Activated naive CD4-positive, alpha-beta T cell (primary cell): ENCODE data around the gene TSNAXIP1.

Source experiments
- DNase-seq, 4 experiments: peaks; one replicate each; lab custom pipeline; 2025; lab: John Stamatoyannopoulos, UW

The TSNAXIP1 gene

GRCh38 chr16:67782567-67783352 lies 23.9 kb upstream of the TSNAXIP1 start:
- no peak for DNase-seq

GRCh38 chr16:67783353-67783725 lies 23.4 kb upstream of the TSNAXIP1 start:
- DNase-seq, result no peak

GRCh38 chr16:67786491-67786890 lies 20.2 kb upstream of the TSNAXIP1 start:
- DNase-seq, result no peak

- DNase-seq, result no peak
These were observed 16.6 kb upstream of the TSNAXIP1 start for GRCh38 chr16:67790071-67790470.

GRCh38 chr16:67796099-67796718 lies 10.5 kb upstream of the TSNAXIP1 start:
- no peak for DNase-seq

GRCh38 chr16:67800338-67800926 lies 6.3 kb upstream of the TSNAXIP1 start:
- no peak for DNase-seq

- no peak for DNase-seq
These were observed 5.4 kb upstream of the TSNAXIP1 start for GRCh38 chr16:67801241-67801640.

- DNase-seq, result peak in 1 of 4 experiments; percentile 1
These were observed 4.8 kb upstream of the TSNAXIP1 start for GRCh38 chr16:67801883-67802282.

GRCh38 chr16:67803894-67804293 lies 2.8 kb upstream of the TSNAXIP1 start:
- no peak for DNase-seq

- no peak for DNase-seq
These were observed 1.7 kb upstream of the TSNAXIP1 start for GRCh38 chr16:67804853-67805542.

- DNase-seq, result no peak
These were observed 816 bp upstream of the TSNAXIP1 start for GRCh38 chr16:67805718-67806427.

- DNase-seq, result no peak
These were observed 526 bp downstream of the TSNAXIP1 start for GRCh38 chr16:67807148-67807682.

GRCh38 chr16:67811899-67812298 lies 5.2 kb downstream of the TSNAXIP1 start:
- no peak for DNase-seq

- no peak for DNase-seq
These were observed 7.9 kb downstream of the TSNAXIP1 start for GRCh38 chr16:67814567-67814966.

GRCh38 chr16:67820608-67821259 lies 14.0 kb downstream of the TSNAXIP1 start:
- no peak for DNase-seq

- no peak for DNase-seq
These were observed 15.8 kb downstream of the TSNAXIP1 start for GRCh38 chr16:67822511-67822910.

GRCh38 chr16:67825119-67825518 lies 18.4 kb downstream of the TSNAXIP1 start:
- no peak for DNase-seq

GRCh38 chr16:67825906-67826305 lies 19.2 kb downstream of the TSNAXIP1 start:
- no peak for DNase-seq

- no peak for DNase-seq
These were observed 22.0 kb downstream of the TSNAXIP1 start for GRCh38 chr16:67828651-67829050.

GRCh38 chr16:67833030-67833414 lies 26.3 kb downstream of the TSNAXIP1 start:
- DNase-seq, result no peak
